Thoracic aorta (tissue), 2 donors: ENCODE measurements around the gene RUNX1. TPM values are rescaled to one million over a fixed set of nuclear protein-coding genes. Genes with fewer than 3 reads are reported as not detected.

ENCODE experiments used
- ATAC-seq: fragments of 150-250 bp; one replicate; pipeline ENCODE4 v1.8.0; 2017; ENCODE audit warnings: low read depth; ENCODE audit not compliant: insufficient number of reproducible peaks, low FRiP score
- DNase-seq: peaks from one replicate; pipeline ENCODE4 v3.0.0-alpha.2; 2020; ENCODE audit warnings: low spot score
- H3K27ac ChIP-seq, 2 donors: fragments of 200-600 bp; sonication (generic); 1 replicate in 1 of 2; 2 replicates in 1 of 2; pipeline ENCODE4 v1.5.1; 2016; ENCODE audit warnings: mild to moderate bottlenecking in 2 of 2, moderate library complexity in 2 of 2
- H3K27me3 ChIP-seq: fragments of 200-600 bp; sonication (generic); replicated peaks from 2 replicates; pipeline ENCODE4 v1.6.0; 2016; ENCODE audit warnings: mild to moderate bottlenecking; ENCODE audit not compliant: insufficient read depth
- H3K36me3 ChIP-seq: fragments of 200-600 bp; sonication (generic); one replicate; pipeline ENCODE4 v1.5.1; 2016
- H3K4me1 ChIP-seq, 2 donors: fragments of 200-600 bp; sonication (generic); 1 replicate in 1 of 2; 2 replicates in 1 of 2; pipeline versions ENCODE4 v1.5.1 to v1.6.0; 2016; ENCODE audit warnings: low read depth in 2 of 2, mild to moderate bottlenecking in 1 of 2; ENCODE audit not compliant: control insufficient read depth in 1 of 2
- H3K4me3 ChIP-seq: fragments of 200-600 bp; sonication (generic); 2 replicates; pipeline ENCODE4 v1.5.1; 2016; ENCODE audit warnings: mild to moderate bottlenecking
- H3K9me3 ChIP-seq: fragments of 200-600 bp; sonication (generic); 2 replicates; pipeline ENCODE4 v1.5.1; 2016
- CTCF ChIP-seq: fragments of 200-600 bp; sonication (generic); IDR thresholded peaks from one replicate; pipeline ENCODE4 v1.5.1; 2019; ENCODE audit warnings: antibody characterized with exemption
- total RNA-seq, 2 donors: library from RNA; depleted of rRNA; stranded (reverse); fragments of >200 nt; gene quantifications; one replicate each; pipeline versions ENCODE4 v1.1.0 to v1.2.3, GENCODE V29; 2016

Gene RUNX1
- total RNA-seq, 2 donors from 2014 or later, result 47.4 to 64.7 TPM

DNA sequence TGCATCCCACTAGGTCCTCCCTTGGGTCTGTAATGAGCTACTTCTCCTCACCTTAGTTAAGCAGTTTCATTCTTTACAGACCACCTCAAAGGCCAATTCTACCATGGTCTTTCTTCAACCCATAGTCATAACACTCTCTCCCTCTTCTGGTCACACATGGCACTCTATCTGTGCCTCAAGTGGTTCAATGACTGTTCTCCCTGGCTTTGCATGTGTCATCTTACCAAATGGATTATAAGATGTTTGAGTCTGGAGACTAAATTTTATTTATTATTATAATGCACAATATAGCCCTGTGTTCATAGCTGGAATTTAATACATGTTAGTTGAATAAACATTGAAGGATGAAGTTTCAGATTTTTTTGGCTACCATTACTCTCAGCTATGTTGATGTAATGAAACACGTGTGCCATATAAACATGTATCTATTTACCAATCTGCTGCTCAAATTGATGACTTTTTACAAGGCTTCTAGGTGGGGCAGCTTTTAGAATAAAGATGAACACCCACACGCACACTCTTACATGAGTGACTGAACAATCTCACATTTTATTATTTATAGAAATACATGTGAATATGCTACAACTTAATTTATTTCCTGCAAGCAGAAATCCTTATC is 102.1 kb downstream of the RUNX1 start:
- DNase-seq (no peak), ATAC-seq (no peak)
- H3K9me3 ChIP-seq, result no peaks in the 10 kb centered on the region
- H3K4me3 ChIP-seq, result no peak overlapping the region
- H3K4me1 ChIP-seq, result no peaks in the 10 kb centered on the region
- no peak for TF ChIP-seq CTCF
- no peaks in the 10 kb centered on the region for H3K27me3 ChIP-seq
- no peak overlapping the region for H3K27ac ChIP-seq
- no peaks in the 10 kb centered on the region for H3K36me3 ChIP-seq

- Histone ChIP-seq H3K4me1 (no peaks in the 10 kb centered on the region), H3K9me3 (no peaks in the 10 kb centered on the region), H3K36me3 (no peaks in the 10 kb centered on the region), H3K27ac (no peak overlapping the region), H3K4me3 (no peak overlapping the region), H3K27me3 (no peaks in the 10 kb centered on the region)
- ATAC-seq (no peak), DNase-seq (no peak)
- no peak for TF ChIP-seq CTCF
Observed at GRCh38 chr21:34946385-34946840, 102.7 kb downstream of the RUNX1 start.

GRCh38 chr21:34945288-34945687 is 103.8 kb downstream of the RUNX1 start:
- Histone ChIP-seq H3K4me1 (no peaks in the 10 kb centered on the region), H3K9me3 (no peaks in the 10 kb centered on the region), H3K27ac (no peak overlapping the region), H3K36me3 (no peaks in the 10 kb centered on the region), H3K27me3 (no peaks in the 10 kb centered on the region), H3K4me3 (no peak overlapping the region)
- ATAC-seq, result no peak
- TF ChIP-seq CTCF, result no peak
- DNase-seq, result no peak

GRCh38 chr21:34944015-34944755 is 104.9 kb downstream of the RUNX1 start:
- ATAC-seq (no peak), DNase-seq (no peak)
- H3K36me3 ChIP-seq, result no peaks in the 10 kb centered on the region

More at GRCh38 chr21:34944015-34944755, 104.9 kb downstream of the RUNX1 start:
- no peaks in the 10 kb centered on the region for H3K4me1 ChIP-seq
- no peaks in the 10 kb centered on the region for H3K9me3 ChIP-seq
- no peak overlapping the region for H3K27ac ChIP-seq
- H3K27me3 ChIP-seq, result no peaks in the 10 kb centered on the region
- no peak overlapping the region for H3K4me3 ChIP-seq
- TF ChIP-seq CTCF, result no peak
